Ishikawa (cell line): ENCODE measurements around the gene SETX.

ENCODE experiments used
- CEBPB ChIP-seq: IDR thresholded peaks from 2 replicates; pipeline ENCODE4 v1.6.1; 2012
- CREB1 ChIP-seq: IDR thresholded peaks from 2 replicates; pipeline ENCODE4 v1.6.1; 2012; ENCODE audit warnings: low read depth
- EGR1 ChIP-seq: IDR thresholded peaks from 2 replicates; pipeline ENCODE4 v1.6.1; 2012
- EP300 ChIP-seq: IDR thresholded peaks from 2 replicates; pipeline ENCODE4 v1.6.1; 2012; ENCODE audit warnings: borderline replicate concordance
- FOXM1 ChIP-seq: IDR thresholded peaks from 2 replicates; pipeline ENCODE4 v1.6.1; 2012; ENCODE audit warnings: low read depth, borderline replicate concordance
- NFIC ChIP-seq: IDR thresholded peaks from 2 replicates; pipeline ENCODE4 v1.6.1; 2012
- RAD21 ChIP-seq: IDR thresholded peaks from 2 replicates; pipeline ENCODE4 v1.6.1; 2012; ENCODE audit warnings: low read depth
- TAF1 ChIP-seq: IDR thresholded peaks from 2 replicates; pipeline ENCODE4 v1.6.1; 2012; ENCODE audit warnings: low read depth, mild to moderate bottlenecking
- TCF12 ChIP-seq: IDR thresholded peaks from 2 replicates; pipeline ENCODE4 v1.6.1; 2012; ENCODE audit warnings: low read depth
- TEAD4 ChIP-seq: IDR thresholded peaks from 2 replicates; pipeline ENCODE4 v1.6.1; 2012
- YY1 ChIP-seq: IDR thresholded peaks from 2 replicates; pipeline ENCODE4 v1.6.1; 2012; ENCODE audit warnings: low read depth
- ZBTB7A ChIP-seq: IDR thresholded peaks from 2 replicates; pipeline ENCODE4 v1.6.1; 2012; ENCODE audit warnings: low read depth
- TF ChIP-seq, protein P1 (sequence below): IDR thresholded peaks from 2 replicates; pipeline ENCODE4 v1.6.1; 2012
- TF ChIP-seq, protein P2 (sequence below): IDR thresholded peaks from 2 replicates; pipeline ENCODE4 v1.6.1; 2012; ENCODE audit warnings: low read depth, mild to moderate bottlenecking
- TF ChIP-seq, protein P3 (sequence below): IDR thresholded peaks from 2 replicates; pipeline ENCODE4 v1.6.1; 2012

SETX gene

DNA sequence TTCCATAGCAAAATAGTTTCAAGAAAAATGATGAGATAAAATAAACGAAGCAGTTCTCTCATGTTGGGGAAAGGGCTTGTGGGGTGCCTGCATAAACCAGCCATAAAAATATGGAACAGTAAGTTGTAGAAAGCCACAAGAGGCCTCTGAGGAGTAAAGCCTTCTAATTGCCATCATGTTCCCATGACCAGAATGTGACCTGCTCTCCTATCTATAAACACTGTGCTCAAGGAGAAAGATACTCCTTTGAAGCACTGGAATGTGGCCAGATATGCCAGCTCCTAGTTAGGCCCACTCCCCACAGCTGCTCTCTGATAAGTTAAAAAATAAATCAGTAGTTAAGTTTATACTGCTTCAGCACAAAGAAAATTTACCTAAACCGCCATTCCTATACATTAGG lies 65.8 kb downstream of the SETX start:
- no peak for TF ChIP-seq CREB1
- TF ChIP-seq, protein P1, sequence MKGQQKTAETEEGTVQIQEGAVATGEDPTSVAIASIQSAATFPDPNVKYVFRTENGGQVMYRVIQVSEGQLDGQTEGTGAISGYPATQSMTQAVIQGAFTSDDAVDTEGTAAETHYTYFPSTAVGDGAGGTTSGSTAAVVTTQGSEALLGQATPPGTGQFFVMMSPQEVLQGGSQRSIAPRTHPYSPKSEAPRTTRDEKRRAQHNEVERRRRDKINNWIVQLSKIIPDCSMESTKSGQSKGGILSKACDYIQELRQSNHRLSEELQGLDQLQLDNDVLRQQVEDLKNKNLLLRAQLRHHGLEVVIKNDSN: no peak
- no peak for TF ChIP-seq TEAD4
- no peak for TF ChIP-seq CEBPB
- no peak for TF ChIP-seq NFIC
- TF ChIP-seq, protein P2, sequence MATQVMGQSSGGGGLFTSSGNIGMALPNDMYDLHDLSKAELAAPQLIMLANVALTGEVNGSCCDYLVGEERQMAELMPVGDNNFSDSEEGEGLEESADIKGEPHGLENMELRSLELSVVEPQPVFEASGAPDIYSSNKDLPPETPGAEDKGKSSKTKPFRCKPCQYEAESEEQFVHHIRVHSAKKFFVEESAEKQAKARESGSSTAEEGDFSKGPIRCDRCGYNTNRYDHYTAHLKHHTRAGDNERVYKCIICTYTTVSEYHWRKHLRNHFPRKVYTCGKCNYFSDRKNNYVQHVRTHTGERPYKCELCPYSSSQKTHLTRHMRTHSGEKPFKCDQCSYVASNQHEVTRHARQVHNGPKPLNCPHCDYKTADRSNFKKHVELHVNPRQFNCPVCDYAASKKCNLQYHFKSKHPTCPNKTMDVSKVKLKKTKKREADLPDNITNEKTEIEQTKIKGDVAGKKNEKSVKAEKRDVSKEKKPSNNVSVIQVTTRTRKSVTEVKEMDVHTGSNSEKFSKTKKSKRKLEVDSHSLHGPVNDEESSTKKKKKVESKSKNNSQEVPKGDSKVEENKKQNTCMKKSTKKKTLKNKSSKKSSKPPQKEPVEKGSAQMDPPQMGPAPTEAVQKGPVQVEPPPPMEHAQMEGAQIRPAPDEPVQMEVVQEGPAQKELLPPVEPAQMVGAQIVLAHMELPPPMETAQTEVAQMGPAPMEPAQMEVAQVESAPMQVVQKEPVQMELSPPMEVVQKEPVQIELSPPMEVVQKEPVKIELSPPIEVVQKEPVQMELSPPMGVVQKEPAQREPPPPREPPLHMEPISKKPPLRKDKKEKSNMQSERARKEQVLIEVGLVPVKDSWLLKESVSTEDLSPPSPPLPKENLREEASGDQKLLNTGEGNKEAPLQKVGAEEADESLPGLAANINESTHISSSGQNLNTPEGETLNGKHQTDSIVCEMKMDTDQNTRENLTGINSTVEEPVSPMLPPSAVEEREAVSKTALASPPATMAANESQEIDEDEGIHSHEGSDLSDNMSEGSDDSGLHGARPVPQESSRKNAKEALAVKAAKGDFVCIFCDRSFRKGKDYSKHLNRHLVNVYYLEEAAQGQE: no peak

DNA sequence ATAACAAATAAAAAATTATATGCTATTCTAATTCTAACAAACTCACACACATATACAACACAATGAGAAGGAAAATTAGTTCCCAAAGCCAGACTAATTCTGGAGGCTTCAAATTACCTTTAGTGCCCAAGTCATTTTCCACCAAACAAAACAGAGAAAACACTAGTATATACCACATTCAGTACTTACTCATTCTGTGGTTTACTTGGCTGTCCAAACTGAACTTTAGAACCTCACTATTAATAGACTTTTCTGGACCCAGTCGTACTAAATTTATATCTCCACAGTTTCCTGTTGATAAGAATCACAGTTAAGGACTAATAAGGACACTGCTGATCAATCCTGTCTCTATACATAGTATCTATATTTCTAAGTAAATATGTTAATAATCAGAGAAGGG lies 66.4 kb downstream of the SETX start:
- TF ChIP-seq, protein P2: no peak
- TF ChIP-seq, protein P1: no peak
- no peak for TF ChIP-seq TCF12
- no peak for TF ChIP-seq NFIC
- TF ChIP-seq EP300: no peak
- no peak for TF ChIP-seq CEBPB
- no peak for TF ChIP-seq RAD21

DNA sequence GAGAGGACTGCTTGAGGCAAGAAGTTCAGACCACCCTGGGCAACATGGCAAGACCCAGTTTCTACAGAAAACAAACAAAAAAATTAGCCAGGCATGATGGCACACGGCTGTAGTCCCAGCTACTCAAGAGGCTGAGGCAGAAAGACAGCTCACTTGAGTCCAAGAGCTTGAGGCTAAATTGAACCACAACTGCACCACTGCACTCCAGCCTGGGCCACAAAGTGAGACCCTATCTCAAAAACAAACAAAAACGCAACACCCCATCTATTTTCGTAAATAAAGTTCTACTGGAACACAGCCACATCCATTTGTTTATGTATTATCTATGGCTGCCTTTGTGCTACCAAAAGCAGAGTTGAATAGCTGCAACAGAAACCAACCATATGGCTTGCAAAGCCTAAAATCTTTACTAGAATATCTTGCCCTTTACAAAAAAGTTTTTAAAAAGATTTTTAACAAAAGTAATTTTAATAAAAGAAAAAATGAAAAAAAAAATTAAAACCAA lies 67.5 kb downstream of the SETX start:
- TF ChIP-seq ZBTB7A: no peak
- TF ChIP-seq, protein P1: no peak
- TF ChIP-seq YY1: no peak

DNA sequence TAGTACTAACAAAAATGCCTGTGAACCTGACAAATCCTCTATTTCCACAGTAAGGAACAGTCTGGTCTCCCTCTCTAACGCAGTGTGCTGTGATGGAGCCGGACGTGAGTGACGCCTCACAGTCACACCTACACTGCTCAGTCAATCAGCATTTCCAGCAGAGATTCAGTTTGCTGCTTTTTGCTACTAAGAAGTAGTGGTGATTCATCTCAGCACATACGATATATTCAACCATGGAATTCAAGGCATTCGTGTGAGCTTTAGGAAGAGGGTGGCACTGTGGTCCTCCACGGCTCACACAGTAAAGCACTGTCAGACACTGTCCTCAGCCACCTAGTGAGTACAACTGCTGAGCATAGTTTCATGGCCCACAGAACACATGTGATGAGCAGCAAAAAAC lies 70.9 kb downstream of the SETX start:
- no peak for TF ChIP-seq RAD21
- TF ChIP-seq, protein P2: no peak
- TF ChIP-seq EP300: no peak
- no peak for TF ChIP-seq CEBPB
- TF ChIP-seq TCF12: no peak
- TF ChIP-seq TEAD4: no peak
- no peak for TF ChIP-seq TAF1
- no peak for TF ChIP-seq NFIC
- no peak for TF ChIP-seq FOXM1
- TF ChIP-seq, protein P3, sequence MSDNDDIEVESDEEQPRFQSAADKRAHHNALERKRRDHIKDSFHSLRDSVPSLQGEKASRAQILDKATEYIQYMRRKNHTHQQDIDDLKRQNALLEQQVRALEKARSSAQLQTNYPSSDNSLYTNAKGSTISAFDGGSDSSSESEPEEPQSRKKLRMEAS: no peak
- no peak for TF ChIP-seq CREB1
- TF ChIP-seq ZBTB7A: no peak
- no peak for TF ChIP-seq EGR1
- TF ChIP-seq YY1: no peak

DNA sequence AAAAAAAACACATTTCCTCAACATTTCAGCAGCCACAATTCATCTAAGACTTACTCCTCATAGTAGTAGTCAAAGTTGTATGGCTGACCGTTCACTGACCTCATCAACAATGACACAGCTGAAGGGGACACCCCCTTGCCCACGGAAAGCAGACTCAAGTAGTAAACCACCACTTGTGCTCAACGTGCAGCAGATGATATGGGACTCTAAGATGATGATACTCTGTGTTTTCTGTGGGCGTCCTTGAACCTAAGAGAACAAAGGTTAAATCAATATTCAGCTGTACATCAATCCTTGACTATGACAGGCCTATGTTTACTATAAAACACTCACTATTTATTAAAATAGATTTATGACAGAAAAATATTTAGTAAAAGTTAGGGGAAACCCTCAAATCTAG lies 71.6 kb downstream of the SETX start:
- TF ChIP-seq TAF1 (no peak), ZBTB7A (no peak), TEAD4 (no peak), FOXM1 (no peak), CEBPB (no peak), EP300 (no peak), EGR1 (no peak), TCF12 (no peak), RAD21 (no peak), NFIC (no peak), YY1 (no peak), CREB1 (no peak)
- TF ChIP-seq, protein P3: no peak
- TF ChIP-seq, protein P2: no peak
- TF ChIP-seq, protein P1: no peak
